Right cardiac atrium (tissue), 5 donors: ENCODE data around the gene NPBWR2. TPM values are rescaled to one million over a fixed set of nuclear protein-coding genes. Genes with fewer than 3 reads are reported as not detected.
A peak's percentile ranks its signal among the peaks of the same experiment; 100 is the strongest.

Experiments used
- ATAC-seq, 2 donors: fragments of 200-7000 bp; cut with Tn5 transposase; one replicate each; pipeline versions ENCODE4 v1.8.0 to v1.9.1; 2020; ENCODE audit warnings: moderate library complexity in 2 of 2, mild to moderate bottlenecking in 1 of 2
- DNase-seq, 3 donors: peaks; one replicate each; pipeline ENCODE4 v3.0.0-alpha.2; 2020
- H3K27ac ChIP-seq: one replicate; pipeline ENCODE4 v1.5.1; 2013; ENCODE audit warnings: mild to moderate bottlenecking, low read length, control low read depth, moderate library complexity
- H3K27me3 ChIP-seq: one replicate; pipeline ENCODE4 v1.6.1; 2013; ENCODE audit not compliant: control insufficient read depth, insufficient read depth
- H3K4me1 ChIP-seq: one replicate; pipeline ENCODE4 v1.6.1; 2013; ENCODE audit warnings: low read length; ENCODE audit not compliant: control insufficient read depth, insufficient read depth
- H3K4me3 ChIP-seq: one replicate; pipeline ENCODE4 v1.5.1; 2013; ENCODE audit warnings: low read length, control low read depth
- H3K9me3 ChIP-seq: one replicate; pipeline ENCODE4 v1.6.1; 2013; ENCODE audit warnings: low read length; ENCODE audit not compliant: control insufficient read depth
- WGBS: extraction: QIAGEN DNeasy Blood & Tissue Kit; methylation state at CpG from one replicate; pipeline ENCODE4 v1.1.7; 2013; 5-methylcytosine and 5-hydroxymethylcytosine counted together
- intact Hi-C, 4 donors: fragments of 100-400 bp; cut with DNase I; formaldehyde crosslinking; loops; one replicate each; pipeline versions ENCODE4 v1.11.0 to v1.14.0; 2022 to 2023
- polyA plus RNA-seq: library from polyadenylated mRNA; stranded (reverse); fragments of 200-250 nt; gene quantifications from one replicate; pipeline ENCODE4 v1.2.3, GENCODE V29; 2013
- total RNA-seq, 4 donors: library from RNA; stranded (reverse); fragmentation: NEBNext Ultra II Directional; extraction: Animal tissue kit (Norgen Biotek cat#: 25700); gene quantifications; one replicate each; pipeline ENCODE4 v1.2.1, GENCODE V29; 2021
- donor health status: healthy with polysubstance abuse.
- donor health status: DM: no; HTN: yes; CAD: no.
- donor health status: DM: no; HTN: no; CAD: no.
- donor health status: DM: no; HTN: yes; CAD: no; lungs with severe emphysema.
- donor health status: DM: yes; HTN: yes; CAD: no.

The NPBWR2 gene
- total and polyA plus RNA-seq, 5 donors = not detected

DNA sequence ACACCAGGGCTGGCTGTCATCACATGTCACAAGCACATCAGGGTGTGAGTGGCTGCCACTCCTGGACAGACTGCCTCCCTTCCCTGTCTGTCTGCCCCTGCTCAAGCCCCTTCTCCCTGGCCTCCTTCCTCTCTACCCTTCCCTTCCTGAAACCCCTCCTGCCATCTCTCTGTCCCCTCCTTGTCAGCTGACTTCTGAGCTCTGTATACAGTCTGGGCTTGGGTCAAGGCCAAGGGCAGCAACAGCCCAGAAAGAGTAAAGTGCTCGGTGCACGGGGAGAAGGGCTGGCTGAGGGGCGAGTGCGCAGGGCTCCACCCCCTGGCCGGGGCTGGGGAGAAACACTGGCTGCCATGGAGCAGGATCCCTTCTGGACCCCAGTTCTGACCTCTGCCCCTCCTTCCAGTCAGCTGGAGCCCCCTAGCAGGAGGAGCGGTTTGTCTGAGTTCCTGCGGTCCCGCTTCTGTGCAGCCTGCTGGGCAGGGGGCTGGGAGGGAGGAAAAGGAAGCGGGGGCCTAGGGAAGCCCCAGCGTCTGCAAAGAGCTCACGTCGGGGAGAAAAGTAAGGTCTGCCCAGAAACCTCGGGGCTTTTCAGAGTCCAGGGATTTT lies 25.1 kb downstream of the NPBWR2 start:
- DNase-seq = peak in 1 of 3 donors; percentile 68
- ATAC-seq = no peak
- H3K4me1 ChIP-seq = no peaks in the 10 kb centered on the region

GRCh38 chr20:64081624-64081964 lies 25.8 kb downstream of the NPBWR2 start:
- Histone ChIP-seq H3K4me1 (no peaks in the 10 kb centered on the region), H3K4me3 (no peak overlapping the region), H3K27ac (no peak overlapping the region), H3K27me3 (no peaks in the 10 kb centered on the region), H3K9me3 (no peaks in the 10 kb centered on the region)
- intact Hi-C loops = loop anchor here in 1 of 4 donors (5.0 kb wide), 1 partner anchor 41 kb away; no protein-coding TSS in a partner anchor
- ATAC-seq (no peak), DNase-seq (peak in 1 of 3 donors; percentile 42)
- WGBS = 91% methylated on average over 6 of the region's 6 CpGs

More for the DNA sequence above, 25.1 kb downstream of the NPBWR2 start:
- H3K9me3 ChIP-seq = no peaks in the 10 kb centered on the region
- WGBS = 22% methylated on average over 13 of the region's 13 CpGs
- H3K27ac ChIP-seq = no peak overlapping the region
- H3K4me3 ChIP-seq = no peak overlapping the region
- intact Hi-C loops = loop anchor here in 1 of 4 donors (5.0 kb wide), 1 partner anchor 40 kb away; no protein-coding TSS in a partner anchor
- H3K27me3 ChIP-seq = no peaks in the 10 kb centered on the region

DNA sequence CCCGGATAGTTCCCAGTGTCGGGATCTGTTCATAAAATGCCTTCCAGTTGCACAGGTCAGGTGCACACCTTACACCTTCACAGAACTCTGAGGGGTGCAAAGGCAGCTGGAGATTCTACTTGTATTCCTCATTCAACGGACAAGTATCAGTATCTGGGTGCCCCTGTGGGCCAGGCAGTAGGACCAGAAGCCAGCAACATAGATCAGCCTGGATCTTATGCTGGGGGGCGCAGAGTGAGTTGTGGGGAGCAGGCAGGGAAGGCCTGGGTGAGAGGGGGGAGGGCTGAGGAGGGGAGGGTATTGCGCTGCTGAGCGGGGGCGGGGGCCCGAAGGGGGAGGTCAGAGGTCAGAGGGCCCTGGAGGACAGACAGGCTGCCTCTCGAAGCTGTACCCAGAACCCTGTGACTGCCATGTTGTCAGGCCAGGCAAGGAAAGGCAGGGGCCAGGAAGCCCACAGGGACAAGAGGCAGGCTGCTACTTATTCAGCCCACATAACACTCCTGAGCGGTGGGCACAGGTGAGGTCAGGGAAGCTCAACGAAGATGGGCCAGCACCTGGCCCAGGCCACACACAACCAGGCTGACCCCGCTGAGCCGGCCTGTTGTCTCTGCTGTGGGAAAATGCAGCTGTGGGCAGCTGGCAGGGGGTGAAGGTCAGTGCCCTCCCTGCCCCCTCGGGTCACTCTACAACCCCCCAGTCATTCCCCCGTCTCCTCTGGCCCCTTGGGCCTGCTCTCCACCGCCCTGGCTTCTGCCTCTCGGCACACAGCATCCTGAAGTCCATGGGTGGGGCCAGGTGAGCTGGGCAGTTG lies 26.3 kb downstream of the NPBWR2 start:
- Histone ChIP-seq H3K4me3 (no peak overlapping the region), H3K4me1 (no peaks in the 10 kb centered on the region), H3K27me3 (no peaks in the 10 kb centered on the region), H3K27ac (no peak overlapping the region), H3K9me3 (no peaks in the 10 kb centered on the region)
- no peak for ATAC-seq
- 78% methylated on average over 17 of the region's 17 CpGs for WGBS
- intact Hi-C loops = loop anchor here in 1 of 4 donors (5.0 kb wide), 1 partner anchor 41 kb away; no protein-coding TSS in a partner anchor
- DNase-seq = peak in 2 of 3 donors; percentile 57 to 66

DNA sequence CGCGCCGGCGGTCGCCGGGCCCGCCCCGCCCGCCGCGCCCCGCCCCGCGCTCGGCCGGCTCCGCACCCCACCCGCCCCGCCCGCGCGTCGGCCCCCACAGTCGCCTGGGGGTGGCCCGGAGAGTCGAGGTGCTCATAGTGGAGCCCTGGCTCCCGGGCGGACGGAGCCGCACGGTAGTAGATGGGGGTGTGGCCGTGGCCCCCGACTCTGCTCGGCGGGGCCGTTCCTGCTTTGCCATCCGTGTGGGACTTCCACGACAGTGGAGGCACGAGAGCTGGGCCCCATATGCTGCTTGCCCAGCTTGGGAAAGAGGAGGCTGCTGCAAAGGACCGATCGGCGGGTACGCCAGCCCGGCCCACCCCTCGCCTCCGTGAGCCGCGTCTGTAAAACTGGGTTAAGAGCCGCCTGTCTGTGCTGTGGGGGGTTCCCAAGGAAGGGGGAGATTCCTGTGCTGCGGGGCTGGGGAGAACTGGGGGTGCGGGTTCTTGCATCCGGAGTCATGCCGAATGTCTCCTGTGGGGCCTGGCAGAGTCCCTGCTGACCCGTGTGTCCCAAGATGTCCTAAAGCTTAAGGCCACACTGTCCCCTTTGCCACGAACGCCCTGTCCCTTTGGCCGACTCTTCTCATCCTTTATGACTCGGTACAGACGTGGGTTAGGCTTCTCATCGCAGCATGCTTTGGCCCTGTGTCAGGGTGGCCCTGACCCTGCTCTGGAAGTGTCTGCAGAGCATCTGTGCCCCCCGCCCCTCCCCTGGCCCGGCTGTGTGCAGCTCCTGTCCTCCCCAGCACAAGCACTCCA lies 27.2 kb downstream of the NPBWR2 start, which contains the start of gene OPRL1:
Gene OPRL1 (plus strand): TSS at position 70 of the 800 bp plus-strand sequence. CDS start 12,639 bp downstream, outside the sequence.
- Histone ChIP-seq H3K4me1 (no peaks in the 10 kb centered on the region), H3K4me3 (peak within 1 kb of the TSS; percentile 85), H3K27me3 (no peaks in the 10 kb centered on the region), H3K9me3 (no peaks in the 10 kb centered on the region), H3K27ac (peak within 1 kb of the TSS; percentile 51)
- intact Hi-C loops = loop anchor here in 1 of 4 donors (5.0 kb wide), 1 partner anchor 42 kb away; no protein-coding TSS in a partner anchor
- DNase-seq (peak in 2 of 3 donors; percentile 53 to 55), ATAC-seq (peak in 1 of 2 donors; percentile 1)
- WGBS = 4% methylated on average over 62 of the region's 62 CpGs

DNA sequence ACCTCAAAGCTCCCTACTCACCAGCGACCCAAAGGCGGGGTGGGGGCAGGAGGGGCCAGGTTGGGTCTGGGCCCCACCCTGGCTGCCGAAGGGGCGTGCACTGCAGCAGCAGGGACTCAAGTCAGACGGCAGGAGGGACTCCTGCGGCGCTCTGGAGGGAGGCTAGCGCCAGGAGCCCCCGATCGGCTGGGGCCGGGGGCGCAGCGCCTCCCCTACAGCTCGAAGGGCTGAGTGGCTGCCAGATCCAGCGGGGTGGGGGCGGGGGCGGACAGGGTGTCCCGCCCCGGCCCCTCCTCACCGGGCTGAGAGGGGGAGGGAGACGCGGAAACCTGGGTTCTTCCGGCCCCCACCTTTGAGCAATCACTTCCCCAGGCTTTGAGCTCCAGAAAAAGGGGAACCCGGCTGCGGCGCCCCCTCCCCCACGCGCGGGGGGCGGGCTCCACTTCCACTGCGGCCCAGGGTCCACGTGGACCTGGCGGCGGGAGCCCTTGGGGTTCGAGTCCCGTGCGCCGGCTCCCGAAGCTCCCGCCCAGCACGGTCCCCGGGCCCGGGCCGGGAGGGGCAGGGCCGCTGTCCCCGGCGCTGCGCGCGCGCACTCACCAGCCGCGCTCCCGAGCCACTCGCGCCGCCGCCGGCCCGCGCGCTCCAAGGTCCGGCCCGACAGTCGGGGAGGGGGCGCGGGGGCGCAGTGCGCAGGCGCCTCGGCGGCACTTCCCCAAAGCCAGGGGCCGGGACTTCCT lies 27.9 kb downstream of the NPBWR2 start, which contains the start of gene RGS19:
Gene RGS19 (minus strand): TSS at position 246 of the 740 bp plus-strand sequence. CDS start 2,632 bp downstream, outside the sequence.
- DNase-seq = peak; percentile 85 to 93 (median 93)
- WGBS = 1% methylated on average over 73 of the region's 73 CpGs
- Histone ChIP-seq H3K27ac (peak within 1 kb of the TSS; percentile 51), H3K4me3 (peak within 1 kb of the TSS; percentile 85), H3K27me3 (no peaks in the 10 kb centered on the region), H3K9me3 (no peaks in the 10 kb centered on the region), H3K4me1 (no peaks in the 10 kb centered on the region)
- intact Hi-C loops = loop anchor here in 1 of 4 donors (5.0 kb wide), 1 partner anchor 43 kb away; no protein-coding TSS in a partner anchor
- peak; percentile 64 to 65 for ATAC-seq

- Histone ChIP-seq H3K4me1 (no peaks in the 10 kb centered on the region), H3K9me3 (no peaks in the 10 kb centered on the region), H3K27me3 (no peaks in the 10 kb centered on the region), H3K27ac (no peak overlapping the region), H3K4me3 (peak overlapping the region; percentile 85)
- 23% methylated on average over 4 of the region's 4 CpGs for WGBS
- DNase-seq (no peak), ATAC-seq (no peak)
- intact Hi-C loops = no loop called here
These were observed 28.5 kb downstream of the NPBWR2 start for GRCh38 chr20:64078934-64079272.

- ATAC-seq = no peak
- Histone ChIP-seq H3K4me1 (no peaks in the 10 kb centered on the region), H3K4me3 (peak overlapping the region; percentile 85), H3K27me3 (no peaks in the 10 kb centered on the region), H3K27ac (no peak overlapping the region), H3K9me3 (no peaks in the 10 kb centered on the region)
- DNase-seq = peak; percentile 20 to 64 (median 63)
- intact Hi-C loops = no loop called here
- 60% methylated on average over 15 of the region's 15 CpGs for WGBS
These were observed 29.4 kb downstream of the NPBWR2 start for GRCh38 chr20:64077876-64078551.

GRCh38 chr20:64077541-64077875 lies 29.9 kb downstream of the NPBWR2 start:
- peak; percentile 15 to 60 (median 60) for DNase-seq
- WGBS = 80% methylated on average over 7 of the region's 7 CpGs
- H3K9me3 ChIP-seq = no peaks in the 10 kb centered on the region
- H3K4me1 ChIP-seq = no peaks in the 10 kb centered on the region
- no peak overlapping the region for H3K27ac ChIP-seq
- ATAC-seq = no peak
- no peak overlapping the region for H3K4me3 ChIP-seq
- intact Hi-C loops = no loop called here
- H3K27me3 ChIP-seq = no peaks in the 10 kb centered on the region

DNA sequence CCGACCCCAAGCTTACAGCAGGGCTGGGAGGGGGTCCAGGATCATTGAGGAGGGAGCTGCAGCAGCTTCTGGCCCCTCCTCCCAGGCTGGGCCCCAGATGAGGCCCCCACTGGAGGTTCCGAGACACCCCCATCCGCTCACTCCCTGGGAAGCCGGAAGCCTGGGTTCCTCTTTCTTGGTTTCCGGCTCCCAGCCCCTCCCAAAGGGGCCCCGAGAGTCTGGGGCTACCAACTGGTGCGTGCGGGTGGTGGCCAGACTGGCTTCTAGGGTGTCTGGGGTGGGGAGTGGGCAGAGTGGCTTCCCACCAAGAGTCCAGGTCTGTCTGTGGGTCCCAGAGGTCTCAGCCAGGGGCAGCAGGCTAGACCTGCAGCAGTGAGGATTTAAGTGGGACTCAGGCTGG lies 30.3 kb downstream of the NPBWR2 start:
- H3K4me3 ChIP-seq = no peak overlapping the region
- H3K4me1 ChIP-seq = no peaks in the 10 kb centered on the region
- DNase-seq (peak; percentile 44 to 80 (median 78)), ATAC-seq (no peak)
- intact Hi-C loops = no loop called here
- 84% methylated on average over 8 of the region's 8 CpGs for WGBS
- H3K27ac ChIP-seq = no peak overlapping the region
- H3K27me3 ChIP-seq = no peaks in the 10 kb centered on the region
- no peaks in the 10 kb centered on the region for H3K9me3 ChIP-seq
